ENCODE data around the gene PLA2G7. TPM values are rescaled to one million over a fixed set of nuclear protein-coding genes. Genes with fewer than 3 reads are reported as not detected.
"Not testable (repeated sequence)": the region's sequence is repeated elsewhere in the genome, so short reads cannot be mapped to it uniquely, and the experiment has no call there.

Gene PLA2G7
- polyA plus RNA-seq, 1 donor from 2014 or later = 0.35 TPM

DNA sequence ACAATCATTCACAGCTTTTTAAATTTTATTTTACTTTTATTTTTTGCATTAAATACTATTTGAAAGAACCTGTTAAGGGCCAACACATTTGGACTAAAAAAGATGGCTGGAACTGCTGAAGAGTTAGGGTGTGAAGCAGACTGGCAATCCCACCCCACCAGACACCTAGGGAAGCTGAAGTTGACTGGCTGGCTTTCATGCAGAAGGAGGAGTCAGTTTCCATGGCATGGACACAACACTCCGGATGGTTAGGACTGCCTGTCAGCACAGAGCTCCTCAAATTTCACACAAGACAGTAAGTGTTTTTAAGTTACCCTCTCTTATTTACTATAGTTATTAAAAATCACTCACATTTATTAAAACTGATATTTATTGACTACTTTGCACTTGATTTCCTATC lies 11.5 kb upstream of the PLA2G7 start, which contains the start of gene ANKRD66:
ANKRD66 (plus strand) TSS at position 238 of the 400 bp plus-strand sequence. CDS start 5,016 bp downstream, outside the sequence.
- H3K9me2 ChIP-seq (ENCODE audit: insufficient read depth, low read length) = no peaks in the 10 kb centered on the region
- no peaks in the 10 kb centered on the region for H3K9me3 ChIP-seq (ENCODE audit: low read length)
- H2AFZ ChIP-seq (ENCODE audit: low read depth, low read length) = no peak within 1 kb of the TSS
- TF ChIP-seq EZH2 (IDR thresholded peaks at IDR 0.05; ENCODE audit: borderline replicate concordance, insufficient read depth, low read length, poor library complexity, severe bottlenecking) = no peak
- TF ChIP-seq, protein P1, sequence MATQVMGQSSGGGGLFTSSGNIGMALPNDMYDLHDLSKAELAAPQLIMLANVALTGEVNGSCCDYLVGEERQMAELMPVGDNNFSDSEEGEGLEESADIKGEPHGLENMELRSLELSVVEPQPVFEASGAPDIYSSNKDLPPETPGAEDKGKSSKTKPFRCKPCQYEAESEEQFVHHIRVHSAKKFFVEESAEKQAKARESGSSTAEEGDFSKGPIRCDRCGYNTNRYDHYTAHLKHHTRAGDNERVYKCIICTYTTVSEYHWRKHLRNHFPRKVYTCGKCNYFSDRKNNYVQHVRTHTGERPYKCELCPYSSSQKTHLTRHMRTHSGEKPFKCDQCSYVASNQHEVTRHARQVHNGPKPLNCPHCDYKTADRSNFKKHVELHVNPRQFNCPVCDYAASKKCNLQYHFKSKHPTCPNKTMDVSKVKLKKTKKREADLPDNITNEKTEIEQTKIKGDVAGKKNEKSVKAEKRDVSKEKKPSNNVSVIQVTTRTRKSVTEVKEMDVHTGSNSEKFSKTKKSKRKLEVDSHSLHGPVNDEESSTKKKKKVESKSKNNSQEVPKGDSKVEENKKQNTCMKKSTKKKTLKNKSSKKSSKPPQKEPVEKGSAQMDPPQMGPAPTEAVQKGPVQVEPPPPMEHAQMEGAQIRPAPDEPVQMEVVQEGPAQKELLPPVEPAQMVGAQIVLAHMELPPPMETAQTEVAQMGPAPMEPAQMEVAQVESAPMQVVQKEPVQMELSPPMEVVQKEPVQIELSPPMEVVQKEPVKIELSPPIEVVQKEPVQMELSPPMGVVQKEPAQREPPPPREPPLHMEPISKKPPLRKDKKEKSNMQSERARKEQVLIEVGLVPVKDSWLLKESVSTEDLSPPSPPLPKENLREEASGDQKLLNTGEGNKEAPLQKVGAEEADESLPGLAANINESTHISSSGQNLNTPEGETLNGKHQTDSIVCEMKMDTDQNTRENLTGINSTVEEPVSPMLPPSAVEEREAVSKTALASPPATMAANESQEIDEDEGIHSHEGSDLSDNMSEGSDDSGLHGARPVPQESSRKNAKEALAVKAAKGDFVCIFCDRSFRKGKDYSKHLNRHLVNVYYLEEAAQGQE (IDR thresholded peaks at IDR 0.05; ENCODE audit: borderline replicate concordance) = no peak
- TF ChIP-seq TAF1 (IDR thresholded peaks at IDR 0.05; ENCODE audit: low read depth) = no peak
- TF ChIP-seq RAD21 (conservative IDR thresholded peaks at IDR 0.05) = no peak
- no peak for TF ChIP-seq SMC3 (conservative IDR thresholded peaks at IDR 0.05; ENCODE audit: poor library complexity)
- TF ChIP-seq, protein P2, sequence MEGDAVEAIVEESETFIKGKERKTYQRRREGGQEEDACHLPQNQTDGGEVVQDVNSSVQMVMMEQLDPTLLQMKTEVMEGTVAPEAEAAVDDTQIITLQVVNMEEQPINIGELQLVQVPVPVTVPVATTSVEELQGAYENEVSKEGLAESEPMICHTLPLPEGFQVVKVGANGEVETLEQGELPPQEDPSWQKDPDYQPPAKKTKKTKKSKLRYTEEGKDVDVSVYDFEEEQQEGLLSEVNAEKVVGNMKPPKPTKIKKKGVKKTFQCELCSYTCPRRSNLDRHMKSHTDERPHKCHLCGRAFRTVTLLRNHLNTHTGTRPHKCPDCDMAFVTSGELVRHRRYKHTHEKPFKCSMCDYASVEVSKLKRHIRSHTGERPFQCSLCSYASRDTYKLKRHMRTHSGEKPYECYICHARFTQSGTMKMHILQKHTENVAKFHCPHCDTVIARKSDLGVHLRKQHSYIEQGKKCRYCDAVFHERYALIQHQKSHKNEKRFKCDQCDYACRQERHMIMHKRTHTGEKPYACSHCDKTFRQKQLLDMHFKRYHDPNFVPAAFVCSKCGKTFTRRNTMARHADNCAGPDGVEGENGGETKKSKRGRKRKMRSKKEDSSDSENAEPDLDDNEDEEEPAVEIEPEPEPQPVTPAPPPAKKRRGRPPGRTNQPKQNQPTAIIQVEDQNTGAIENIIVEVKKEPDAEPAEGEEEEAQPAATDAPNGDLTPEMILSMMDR (IDR thresholded peaks at IDR 0.05; ENCODE audit: poor library complexity, severe bottlenecking) = no peak
- no peak for TF ChIP-seq EP300 (conservative IDR thresholded peaks at IDR 0.05; ENCODE audit: poor library complexity, severe bottlenecking)
- TF ChIP-seq MXI1 (conservative IDR thresholded peaks at IDR 0.05; ENCODE audit: poor library complexity, severe bottlenecking) = no peak
- TF ChIP-seq POLR2AphosphoS5 (IDR thresholded peaks at IDR 0.05) = no peak
- no peaks in the 10 kb centered on the region for H3K36me3 ChIP-seq (ENCODE audit: insufficient read depth, low read length)
- H3K4me2 ChIP-seq (ENCODE audit: low read length) = no peak within 1 kb of the TSS
- no peaks in the 10 kb centered on the region for H3K27me3 ChIP-seq (ENCODE audit: insufficient read depth, low read depth, low read length)
- no peak within 1 kb of the TSS for H3K4me3 ChIP-seq (ENCODE audit: low read length)
- H4K20me1 ChIP-seq (ENCODE audit: insufficient read depth) = no peaks in the 10 kb centered on the region
- no peaks in the 10 kb centered on the region for H3K79me2 ChIP-seq (replicated peaks; ENCODE audit: insufficient read depth, low read length)
- H3K27ac ChIP-seq (ENCODE audit: low read length) = no peak within 1 kb of the TSS
- no peaks in the 10 kb centered on the region for H3F3A ChIP-seq (ENCODE audit: insufficient read depth, low read length, poor library complexity, severe bottlenecking)
- H3K9ac ChIP-seq (ENCODE audit: low read length) = no peak within 1 kb of the TSS

DNA sequence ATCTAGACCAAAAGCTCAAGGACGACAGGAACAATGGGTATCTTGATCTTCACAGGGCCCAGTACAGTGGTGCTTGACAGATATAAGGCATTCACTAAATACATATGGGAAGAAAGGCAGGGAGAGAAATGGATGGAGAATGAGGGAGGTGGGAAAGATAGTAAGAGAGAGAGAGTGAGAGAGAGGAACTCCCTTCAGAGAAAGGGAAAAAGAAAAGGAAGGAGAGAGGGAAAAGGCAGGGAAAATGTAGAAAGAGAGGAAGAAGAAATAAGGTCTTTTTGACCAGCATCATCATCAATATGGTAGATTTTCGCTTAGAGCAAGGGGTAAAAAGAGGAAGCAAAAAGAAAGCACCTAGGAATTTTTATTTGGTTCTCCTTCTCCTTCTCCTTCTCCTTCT lies 10.8 kb upstream of the PLA2G7 start:
- Histone ChIP-seq H3K4me3 (ENCODE audit: low read length) (no peak overlapping the region), H3F3A (ENCODE audit: insufficient read depth, low read length, poor library complexity, severe bottlenecking) (no peaks in the 10 kb centered on the region), H4K20me1 (ENCODE audit: insufficient read depth) (no peaks in the 10 kb centered on the region), H2AFZ (ENCODE audit: low read depth, low read length) (no peak overlapping the region), H3K27me3 (ENCODE audit: insufficient read depth, low read depth, low read length) (no peaks in the 10 kb centered on the region), H3K9me3 (ENCODE audit: low read length) (no peaks in the 10 kb centered on the region), H3K79me2 (replicated peaks; ENCODE audit: insufficient read depth, low read length) (no peaks in the 10 kb centered on the region), H3K36me3 (ENCODE audit: insufficient read depth, low read length) (no peaks in the 10 kb centered on the region), H3K9ac (ENCODE audit: low read length) (no peak overlapping the region), H3K9me2 (ENCODE audit: insufficient read depth, low read length) (no peaks in the 10 kb centered on the region), H3K4me2 (ENCODE audit: low read length) (no peak overlapping the region), H3K27ac (ENCODE audit: low read length) (no peak overlapping the region)
- TF ChIP-seq TAF1 (IDR thresholded peaks at IDR 0.05; ENCODE audit: low read depth) (no peak), EZH2 (IDR thresholded peaks at IDR 0.05; ENCODE audit: borderline replicate concordance, insufficient read depth, low read length, poor library complexity, severe bottlenecking) (no peak), MXI1 (conservative IDR thresholded peaks at IDR 0.05; ENCODE audit: poor library complexity, severe bottlenecking) (no peak), RAD21 (conservative IDR thresholded peaks at IDR 0.05) (no peak), EP300 (conservative IDR thresholded peaks at IDR 0.05; ENCODE audit: poor library complexity, severe bottlenecking) (no peak), SMC3 (conservative IDR thresholded peaks at IDR 0.05; ENCODE audit: poor library complexity) (no peak), POLR2AphosphoS5 (IDR thresholded peaks at IDR 0.05) (no peak)
- TF ChIP-seq, protein P2 (IDR thresholded peaks at IDR 0.05; ENCODE audit: poor library complexity, severe bottlenecking) = no peak
- TF ChIP-seq, protein P1 (IDR thresholded peaks at IDR 0.05; ENCODE audit: borderline replicate concordance) = no peak

DNA sequence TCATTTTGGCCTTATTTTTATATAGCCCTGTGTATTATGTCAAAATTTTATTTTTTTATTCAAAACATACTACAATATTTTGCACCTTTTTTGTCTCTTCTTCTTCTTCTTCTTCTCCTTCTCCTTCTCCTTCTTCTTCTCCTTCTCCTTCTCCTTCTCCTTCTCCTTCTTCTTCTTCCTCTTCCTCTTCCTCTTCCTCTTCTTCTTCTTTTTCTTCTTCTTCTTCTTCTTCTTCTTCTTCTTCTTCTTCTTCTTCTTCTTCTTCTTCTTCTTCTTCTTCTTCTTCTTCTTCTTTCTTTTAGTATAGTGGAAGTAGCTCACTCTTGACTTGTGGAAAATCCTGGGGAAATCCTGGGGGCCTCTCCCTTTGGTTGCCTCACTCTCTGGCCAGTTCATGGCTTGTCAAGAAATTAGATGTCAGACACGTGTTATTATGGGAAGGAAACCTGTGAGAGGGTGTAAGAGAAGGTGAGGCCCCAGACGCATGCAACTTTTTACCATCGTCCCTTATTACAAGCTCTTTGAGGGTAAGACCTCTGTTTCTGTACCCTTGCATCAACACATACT lies 9.1 kb upstream of the PLA2G7 start:
- H3K4me3 ChIP-seq (ENCODE audit: low read length); H3K79me2 ChIP-seq (replicated peaks; ENCODE audit: insufficient read depth, low read length); H3K9me2 ChIP-seq (ENCODE audit: insufficient read depth, low read length): not testable (repeated sequence)

More for the DNA sequence above, 9.1 kb upstream of the PLA2G7 start:
- not testable (repeated sequence) for H3K9me3 ChIP-seq (ENCODE audit: low read length); H3K27me3 ChIP-seq (ENCODE audit: insufficient read depth, low read depth, low read length); H3K36me3 ChIP-seq (ENCODE audit: insufficient read depth, low read length); H3K9ac ChIP-seq (ENCODE audit: low read length); H3K4me2 ChIP-seq (ENCODE audit: low read length); H4K20me1 ChIP-seq (ENCODE audit: insufficient read depth); H2AFZ ChIP-seq (ENCODE audit: low read depth, low read length); H3F3A ChIP-seq (ENCODE audit: insufficient read depth, low read length, poor library complexity, severe bottlenecking); H3K27ac ChIP-seq (ENCODE audit: low read length)

All from neural cell (in vitro differentiated cells).